Activated CD4-positive, alpha-beta memory T cell treated with anti-CD3 and anti-CD28 coated beads, Interleukin-2, amount 10 ng/mL, durations not matched to agents 7 days and 5 days (primary cell): ENCODE measurements around the gene HDAC8. TPM values are rescaled to one million over a fixed set of nuclear protein-coding genes. Genes with fewer than 3 reads are reported as not detected.
"Not testable (repeated sequence)": the region's sequence is repeated elsewhere in the genome, so short reads cannot be mapped to it uniquely, and the experiment has no call there.

Source experiments
- CTCF ChIA-PET: fragments of 350-600 bp; sonication (Branson Sonifier 250); formaldehyde crosslinking; loops from one replicate; lab custom pipeline; 2021; ENCODE audit warnings: antibody characterized with exemption, inconsistent platforms; lab: Charles Lee
- POLR2A ChIA-PET: fragments of 350-600 bp; sonication (Branson Sonifier 250); formaldehyde crosslinking; loops from one replicate; lab custom pipeline; 2021; ENCODE audit warnings: antibody characterized with exemption; lab: Charles Lee
- DNase-seq: peaks from one replicate; pipeline ENCODE4 v3.0.0-alpha.2; 2020
- H3K27ac Mint-ChIP-seq: one replicate; pipeline ENCODE4 v1.8.0; 2021; ENCODE audit warnings: mild to moderate bottlenecking, mixed read lengths
- H3K27me3 Mint-ChIP-seq: one replicate; pipeline ENCODE4 v1.8.0; 2021; ENCODE audit warnings: mixed read lengths
- H3K36me3 Mint-ChIP-seq: one replicate; pipeline ENCODE4 v1.8.0; 2021; ENCODE audit warnings: low read depth, mixed read lengths
- H3K4me1 Mint-ChIP-seq: one replicate; pipeline ENCODE4 v1.8.0; 2021; ENCODE audit warnings: mixed read lengths
- H3K4me3 Mint-ChIP-seq: one replicate; pipeline ENCODE4 v1.8.0; 2021; ENCODE audit warnings: mild to moderate bottlenecking, mixed read lengths
- H3K9me3 Mint-ChIP-seq: one replicate; pipeline ENCODE4 v1.8.0; 2021; ENCODE audit warnings: mixed read lengths
- total RNA-seq, 2 experiments: library from RNA; stranded (reverse); gene quantifications; one replicate each; pipeline ENCODE4 v1.2.3, GENCODE V29; 2021

HDAC8 gene
- total RNA-seq, 2 experiments from 2014 or later = 23.8 to 24.1 TPM

- ChIA-PET POLR2A (no interaction called here), CTCF (no interaction called here)
- H3K4me1 Mint-ChIP-seq = peaks cover 16% of the 10 kb centered on the region
- no peaks in the 10 kb centered on the region for H3K9me3 Mint-ChIP-seq
- peaks cover 11% of the 10 kb centered on the region for H3K36me3 Mint-ChIP-seq
- no peaks in the 10 kb centered on the region for H3K27me3 Mint-ChIP-seq
- DNase-seq = peak; percentile 16
- no peak overlapping the region for H3K4me3 Mint-ChIP-seq
- no peak overlapping the region for H3K27ac Mint-ChIP-seq
Measured at GRCh38 chrX:72348247-72348979, 224.2 kb downstream of the HDAC8 start.

GRCh38 chrX:72347366-72347765, 225.3 kb downstream of the HDAC8 start:
- no peak for DNase-seq
- POLR2A ChIA-PET = no interaction called here
- Mint-ChIP-seq H3K36me3 (peaks cover 11% of the 10 kb centered on the region), H3K4me3 (no peak overlapping the region), H3K4me1 (peaks cover 16% of the 10 kb centered on the region), H3K9me3 (no peaks in the 10 kb centered on the region), H3K27me3 (no peaks in the 10 kb centered on the region), H3K27ac (no peak overlapping the region)
- CTCF ChIA-PET = no interaction called here

- ChIA-PET POLR2A (no interaction called here), CTCF (no interaction called here)
- H3K4me3 Mint-ChIP-seq = no peak overlapping the region
- H3K4me1 Mint-ChIP-seq = peaks cover 16% of the 10 kb centered on the region
- DNase-seq = no peak
- no peaks in the 10 kb centered on the region for H3K27me3 Mint-ChIP-seq
- H3K36me3 Mint-ChIP-seq = peaks cover 11% of the 10 kb centered on the region
- H3K27ac Mint-ChIP-seq = no peak overlapping the region
- H3K9me3 Mint-ChIP-seq = no peaks in the 10 kb centered on the region
Measured at GRCh38 chrX:72346302-72346949, 226.2 kb downstream of the HDAC8 start.

GRCh38 chrX:72340626-72341025, 232.0 kb downstream of the HDAC8 start:
- ChIA-PET CTCF (no interaction called here), POLR2A (no interaction called here)
- Mint-ChIP-seq H3K4me1 (no peaks in the 10 kb centered on the region), H3K27me3 (no peaks in the 10 kb centered on the region), H3K4me3 (no peak overlapping the region), H3K9me3 (no peaks in the 10 kb centered on the region), H3K36me3 (no peaks in the 10 kb centered on the region), H3K27ac (no peak overlapping the region)
- no peak for DNase-seq

- Mint-ChIP-seq H3K27ac (no peak overlapping the region), H3K4me1 (no peaks in the 10 kb centered on the region), H3K27me3 (no peaks in the 10 kb centered on the region), H3K36me3 (no peaks in the 10 kb centered on the region), H3K9me3 (no peaks in the 10 kb centered on the region), H3K4me3 (no peak overlapping the region)
- ChIA-PET POLR2A (no interaction called here), CTCF (no interaction called here)
- no peak for DNase-seq
Measured at GRCh38 chrX:72340041-72340440, 232.6 kb downstream of the HDAC8 start.

GRCh38 chrX:72330131-72330530, 242.5 kb downstream of the HDAC8 start:
- no peak for DNase-seq
- Mint-ChIP-seq H3K4me1 (peaks cover 3% of the 10 kb centered on the region), H3K36me3 (no peaks in the 10 kb centered on the region), H3K4me3 (no peak overlapping the region), H3K9me3 (no peaks in the 10 kb centered on the region), H3K27me3 (no peaks in the 10 kb centered on the region), H3K27ac (no peak overlapping the region)
- ChIA-PET POLR2A (no interaction called here), CTCF (no interaction called here)

- POLR2A ChIA-PET = no interaction called here
- Mint-ChIP-seq H3K4me1 (peaks cover 2% of the 10 kb centered on the region), H3K9me3 (no peaks in the 10 kb centered on the region), H3K4me3 (no peak overlapping the region), H3K36me3 (no peaks in the 10 kb centered on the region), H3K27me3 (no peaks in the 10 kb centered on the region), H3K27ac (no peak overlapping the region)
- DNase-seq = no peak
- CTCF ChIA-PET = interaction anchor here (0.6 kb wide), 1 partner anchor 82 kb away, joined by 4 read pairs; no protein-coding TSS in a partner anchor
Measured at GRCh38 chrX:72326605-72327300, 245.9 kb downstream of the HDAC8 start.

GRCh38 chrX:72319651-72320050, 253.0 kb downstream of the HDAC8 start:
- H3K36me3 Mint-ChIP-seq, H3K27ac Mint-ChIP-seq, POLR2A ChIA-PET, H3K27me3 Mint-ChIP-seq, H3K9me3 Mint-ChIP-seq, H3K4me1 Mint-ChIP-seq, CTCF ChIA-PET, H3K4me3 Mint-ChIP-seq, DNase-seq: not testable (repeated sequence)

- POLR2A ChIA-PET = no interaction called here
- no peaks in the 10 kb centered on the region for H3K9me3 Mint-ChIP-seq
Measured at GRCh38 chrX:72317139-72317538, 255.5 kb downstream of the HDAC8 start.

GRCh38 chrX:72316408-72317110, 256.1 kb downstream of the HDAC8 start:
- ChIA-PET POLR2A (no interaction called here), CTCF (interaction anchor here (0.6 kb wide), 1 partner anchor 123 kb away, joined by 6 read pairs; no protein-coding TSS in a partner anchor)
- no peak for DNase-seq
- H3K9me3 Mint-ChIP-seq = no peaks in the 10 kb centered on the region
- no peak overlapping the region for H3K4me3 Mint-ChIP-seq
- no peaks in the 10 kb centered on the region for H3K4me1 Mint-ChIP-seq
- H3K27ac Mint-ChIP-seq = no peak overlapping the region
- H3K36me3 Mint-ChIP-seq = no peaks in the 10 kb centered on the region
- no peaks in the 10 kb centered on the region for H3K27me3 Mint-ChIP-seq

More at GRCh38 chrX:72317139-72317538, 255.5 kb downstream of the HDAC8 start:
- no peaks in the 10 kb centered on the region for H3K27me3 Mint-ChIP-seq
- no peak for DNase-seq
- H3K4me3 Mint-ChIP-seq = no peak overlapping the region
- no peak overlapping the region for H3K27ac Mint-ChIP-seq
- no peaks in the 10 kb centered on the region for H3K4me1 Mint-ChIP-seq
- CTCF ChIA-PET = no interaction called here
- H3K36me3 Mint-ChIP-seq = no peaks in the 10 kb centered on the region

GRCh38 chrX:72314881-72315280, 257.8 kb downstream of the HDAC8 start:
- no peak overlapping the region for H3K4me3 Mint-ChIP-seq
- POLR2A ChIA-PET = no interaction called here

GRCh38 chrX:72313707-72314641, 258.7 kb downstream of the HDAC8 start:
- no peak overlapping the region for H3K4me3 Mint-ChIP-seq
- no peaks in the 10 kb centered on the region for H3K4me1 Mint-ChIP-seq
- no peaks in the 10 kb centered on the region for H3K36me3 Mint-ChIP-seq
- DNase-seq = no peak
- H3K27ac Mint-ChIP-seq = no peak overlapping the region
- H3K27me3 Mint-ChIP-seq = peaks cover 12% of the 10 kb centered on the region
- ChIA-PET CTCF (interaction anchor here (0.8 kb wide), 1 partner anchor 170 kb away, joined by 3 read pairs; no protein-coding TSS in a partner anchor), POLR2A (no interaction called here)
- no peaks in the 10 kb centered on the region for H3K9me3 Mint-ChIP-seq

More at GRCh38 chrX:72314881-72315280, 257.8 kb downstream of the HDAC8 start:
- H3K9me3 Mint-ChIP-seq = no peaks in the 10 kb centered on the region
- H3K27me3 Mint-ChIP-seq = peaks cover 2% of the 10 kb centered on the region
- H3K27ac Mint-ChIP-seq = no peak overlapping the region
- no peaks in the 10 kb centered on the region for H3K4me1 Mint-ChIP-seq
- no peak for DNase-seq
- no peaks in the 10 kb centered on the region for H3K36me3 Mint-ChIP-seq
- CTCF ChIA-PET = interaction anchor here (0.8 kb wide), 1 partner anchor 169 kb away, joined by 3 read pairs; no protein-coding TSS in a partner anchor
